Liver (tissue), 9 donors: ENCODE results near the gene TIMM17A. TPM values are rescaled to one million over a fixed set of nuclear protein-coding genes. Genes with fewer than 3 reads are reported as not detected.

Source experiments
- DNase-seq: peaks from one replicate; pipeline ENCODE4 v3.0.0-alpha.2; 2017; ENCODE audit warnings: low spot score
- H3K27ac ChIP-seq, 2 donors: one replicate each; pipeline ENCODE4 v1.7.0; 2013; ENCODE audit warnings: inconsistent platforms in 2 of 2, low read length in 2 of 2, control low read depth in 1 of 2, low read depth in 1 of 2, mild to moderate bottlenecking in 1 of 2
- H3K27me3 ChIP-seq, 4 donors: one replicate each; pipeline versions ENCODE4 v1.6.1 to v1.7.0; 2013; ENCODE audit warnings: low read length in 3 of 4, inconsistent platforms in 1 of 4, mild to moderate bottlenecking in 1 of 4, moderate library complexity in 1 of 4; ENCODE audit not compliant: control insufficient read depth in 4 of 4, insufficient read depth in 4 of 4
- H3K36me3 ChIP-seq, 4 donors: one replicate each; pipeline versions ENCODE4 v1.6.1 to v1.7.0; 2013; ENCODE audit warnings: low read length in 3 of 4, mild to moderate bottlenecking in 3 of 4, low read depth in 1 of 4, moderate library complexity in 1 of 4; ENCODE audit not compliant: control insufficient read depth in 4 of 4, insufficient read depth in 3 of 4
- H3K4me1 ChIP-seq, 4 donors: one replicate each; pipeline versions ENCODE4 v1.6.1 to v1.7.0; 2013; ENCODE audit warnings: low read length in 3 of 4, mild to moderate bottlenecking in 3 of 4, moderate library complexity in 1 of 4; ENCODE audit not compliant: control insufficient read depth in 4 of 4, insufficient read depth in 4 of 4
- H3K4me3 ChIP-seq, 3 donors: one replicate each; pipeline versions ENCODE4 v1.6.1 to v1.7.0; 2013; ENCODE audit warnings: low read length in 3 of 3, control low read depth in 1 of 3, low read depth in 1 of 3, mild to moderate bottlenecking in 1 of 3
- H3K9ac ChIP-seq, 2 donors: one replicate each; pipeline ENCODE4 v1.7.0; 2013; ENCODE audit warnings: low read length in 2 of 2, mild to moderate bottlenecking in 2 of 2, moderate library complexity in 2 of 2, control low read depth in 1 of 2, low read depth in 1 of 2
- H3K9me3 ChIP-seq, 4 donors: one replicate each; pipeline versions ENCODE4 v1.6.1 to v1.7.0; 2013; ENCODE audit warnings: low read length in 3 of 4; ENCODE audit not compliant: control insufficient read depth in 4 of 4
- ATF3 ChIP-seq: IDR thresholded peaks from 2 replicates; pipeline ENCODE4 v1.6.1; 2016; ENCODE audit warnings: antibody characterized with exemption
- CTCF ChIP-seq: fragments of 150-350 bp; IDR thresholded peaks from 2 replicates; pipeline ENCODE4 v1.5.1; 2017; ENCODE audit warnings: improper control_type of control experiment, low read depth, low read length; ENCODE audit not compliant: missing input control
- EGR1 ChIP-seq, 2 donors: IDR thresholded peaks; 2 replicates each; pipeline ENCODE4 v1.6.1; 2016 to 2018; ENCODE audit warnings: antibody characterized with exemption in 2 of 2, low read depth in 2 of 2
- FOXA1 ChIP-seq: IDR thresholded peaks from 2 replicates; pipeline ENCODE4 v1.6.1; 2016; ENCODE audit warnings: antibody characterized with exemption
- FOXA2 ChIP-seq: IDR thresholded peaks from 2 replicates; pipeline ENCODE4 v1.6.1; 2016; ENCODE audit warnings: antibody characterized with exemption
- GABPA ChIP-seq, 2 donors: IDR thresholded peaks in 1 of 2; conservative IDR thresholded peaks in 1 of 2; 2 replicates each; pipeline ENCODE4 v1.6.1; 2016; ENCODE audit warnings: antibody characterized with exemption in 2 of 2, mild to moderate bottlenecking in 1 of 2, moderate library complexity in 1 of 2
- HNF4A ChIP-seq, 2 donors: conservative IDR thresholded peaks; 2 replicates each; pipeline ENCODE4 v1.6.1; 2016; ENCODE audit warnings: antibody characterized with exemption in 2 of 2, mild to moderate bottlenecking in 2 of 2
- HNF4G ChIP-seq: IDR thresholded peaks from 2 replicates; pipeline ENCODE4 v1.6.1; 2016; ENCODE audit warnings: antibody characterized with exemption
- JUND ChIP-seq, 2 donors: IDR thresholded peaks; 2 replicates each; pipeline ENCODE4 v1.6.1; 2016; ENCODE audit warnings: antibody characterized with exemption in 2 of 2
- MAX ChIP-seq: IDR thresholded peaks from 2 replicates; pipeline ENCODE4 v1.6.1; 2016; ENCODE audit warnings: antibody characterized with exemption
- NR2F2 ChIP-seq: IDR thresholded peaks from 2 replicates; pipeline ENCODE4 v1.6.1; 2016; ENCODE audit warnings: antibody characterized with exemption
- RAD21 ChIP-seq, 2 donors: IDR thresholded peaks; 2 replicates each; pipeline ENCODE4 v1.6.1; 2016; ENCODE audit warnings: antibody characterized with exemption in 2 of 2, mild to moderate bottlenecking in 2 of 2
- REST ChIP-seq: IDR thresholded peaks from 2 replicates; pipeline ENCODE4 v1.6.1; 2016; ENCODE audit warnings: antibody characterized with exemption, mild to moderate bottlenecking
- RXRA ChIP-seq, 2 donors: IDR thresholded peaks; 2 replicates each; pipeline ENCODE4 v1.6.1; 2017 to 2018; ENCODE audit warnings: antibody characterized with exemption in 2 of 2, mild to moderate bottlenecking in 1 of 2
- SP1 ChIP-seq: IDR thresholded peaks from 2 replicates; pipeline ENCODE4 v1.6.1; 2018; ENCODE audit warnings: antibody characterized with exemption, mild to moderate bottlenecking
- TAF1 ChIP-seq: conservative IDR thresholded peaks from 2 replicates; pipeline ENCODE4 v1.6.1; 2016; ENCODE audit warnings: antibody characterized with exemption, mild to moderate bottlenecking
- YY1 ChIP-seq: IDR thresholded peaks from 2 replicates; pipeline ENCODE4 v1.6.1; 2016; ENCODE audit warnings: antibody characterized with exemption, mild to moderate bottlenecking
- ZBTB33 ChIP-seq: IDR thresholded peaks from 2 replicates; pipeline ENCODE4 v1.6.1; 2016; ENCODE audit warnings: antibody characterized with exemption
- WGBS: extraction: QIAGEN DNeasy Blood & Tissue Kit; methylation state at CpG from one replicate; pipeline ENCODE4 v1.1.7; 2013; 5-methylcytosine and 5-hydroxymethylcytosine counted together
- polyA plus RNA-seq, 2 donors: library from polyadenylated mRNA; stranded (reverse) in 1 of 2; unstranded in 1 of 2; fragments of 200-250 nt in 1 of 2; fragments of >200 nt in 1 of 2; fragmentation: Nextera tagmentation in 1 of 2; extraction: Ambion mirVana in 1 of 2; gene quantifications; one replicate each; pipeline versions ENCODE4 v1.2.1 to v1.2.3, GENCODE V29; 2013 to 2015
- total RNA-seq, 2 donors: library from RNA; depleted of rRNA; stranded (reverse); fragments of >200 nt; gene quantifications; one replicate each; pipeline ENCODE4 v1.2.3, GENCODE V29; 2014
- donor health status: healthy.
- donor health status: healthy.
- donor health status: healthy.
- donor health status: healthy.
- donor health status: healthy.

Gene TIMM17A
- total and polyA plus RNA-seq, 4 donors, result 21.1 to 72.1 (median 51.0) TPM

GRCh38 chr1:201914456-201915235 is 40.7 kb upstream of the TIMM17A start:
- TF ChIP-seq GABPA (IDR thresholded peaks at IDR 0.05 in 1 of 2, conservative IDR thresholded peaks at IDR 0.05 in 1 of 2), result no peak
- no peak for TF ChIP-seq JUND (IDR thresholded peaks at IDR 0.05)
- no peak for TF ChIP-seq EGR1 (IDR thresholded peaks at IDR 0.05; ENCODE audit: low read depth in 2 of 2)
- no peak for TF ChIP-seq TAF1
- no peak for TF ChIP-seq ATF3
- no peak for TF ChIP-seq RXRA (IDR thresholded peaks at IDR 0.05)
- no peak for TF ChIP-seq FOXA2
- TF ChIP-seq MAX, result no peak
- TF ChIP-seq ZBTB33, result no peak
- TF ChIP-seq FOXA1, result no peak
- TF ChIP-seq YY1, result no peak
- TF ChIP-seq HNF4G, result no peak
- no peak for TF ChIP-seq REST
- TF ChIP-seq RAD21 (IDR thresholded peaks at IDR 0.05), result no peak
- no peak for TF ChIP-seq CTCF
- TF ChIP-seq NR2F2, result no peak
- no peak for TF ChIP-seq SP1
- TF ChIP-seq HNF4A (conservative IDR thresholded peaks at IDR 0.05), result no peak
- Histone ChIP-seq H3K36me3 (no peaks in the 10 kb centered on the region), H3K27me3 (no peaks in the 10 kb centered on the region), H3K9ac (no peak overlapping the region), H3K4me3 (no peak overlapping the region), H3K4me1 (peaks cover 0 to 3% (median 0%) of the 10 kb centered on the region in 4 donors), H3K9me3 (no peaks in the 10 kb centered on the region), H3K27ac (no peak overlapping the region)
- 82% methylated on average over 14 of the region's 14 CpGs for WGBS
- no peak for DNase-seq
